GM12865 (cell line): Measurements from ENCODE around the gene GLP1R.

ENCODE experiments used
- DNase-seq: peaks from one replicate; pipeline ENCODE4 v3.0.0; 2010; ENCODE audit warnings: low read depth
- H3K4me3 ChIP-seq: 2 replicates; pipeline ENCODE4 v1.5.1; 2011; ENCODE audit warnings: mild to moderate bottlenecking, low read depth, low read length, control low read depth
- CTCF ChIP-seq: IDR thresholded peaks from 2 replicates; pipeline ENCODE4 v1.5.1; 2011; ENCODE audit warnings: low read length, control low read depth, low read depth, inconsistent platforms; ENCODE audit not compliant: insufficient read depth; ENCODE audit errors: missing control alignments

GLP1R gene

GRCh38 chr6:39073471-39074355 lies 25.1 kb downstream of the GLP1R start:
- no peak for DNase-seq
- no peak overlapping the region for H3K4me3 ChIP-seq
- TF ChIP-seq CTCF = no peak

- no peak for TF ChIP-seq CTCF
- no peak overlapping the region for H3K4me3 ChIP-seq
- DNase-seq = no peak
These were observed 25.9 kb downstream of the GLP1R start for GRCh38 chr6:39074486-39074885.

GRCh38 chr6:39075010-39075686 lies 26.6 kb downstream of the GLP1R start:
- no peak overlapping the region for H3K4me3 ChIP-seq
- no peak for DNase-seq
- no peak for TF ChIP-seq CTCF

- no peak overlapping the region for H3K4me3 ChIP-seq
- DNase-seq = peak; percentile 39
- TF ChIP-seq CTCF = no peak
These were observed 27.4 kb downstream of the GLP1R start for GRCh38 chr6:39075807-39076622.

GRCh38 chr6:39076623-39077535 lies 28.3 kb downstream of the GLP1R start:
- DNase-seq = peak; percentile 64
- no peak for TF ChIP-seq CTCF
- H3K4me3 ChIP-seq = no peak overlapping the region
